ENCODE measurements around the gene ETNK2. TPM values are rescaled to one million over a fixed set of nuclear protein-coding genes. Genes with fewer than 3 reads are reported as not detected.
A peak's percentile ranks its signal among the peaks of the same experiment; 100 is the strongest.

Gene ETNK2
- total RNA-seq, 1 donor from 2014 or later: 10.0 TPM

DNA sequence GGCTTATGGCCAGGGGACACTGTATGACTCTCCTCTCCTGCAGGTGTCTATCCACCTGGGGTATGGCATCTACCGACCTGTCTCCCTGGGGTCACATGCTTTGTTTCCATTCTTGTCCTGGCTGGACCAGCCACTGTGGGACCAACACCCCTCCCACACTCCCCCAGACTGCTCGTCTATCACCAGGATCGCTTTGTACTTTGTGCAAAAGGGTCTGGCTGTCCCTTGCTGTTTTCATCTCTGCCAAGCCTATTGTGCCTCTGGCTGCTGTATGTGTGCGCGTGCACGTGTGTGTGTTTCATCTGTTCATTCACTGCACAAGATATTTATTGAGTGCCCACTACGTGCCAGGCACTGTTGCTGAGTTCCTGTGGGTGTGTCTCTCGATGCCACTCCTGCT is 25.5 kb downstream of the ETNK2 start:
- H3K27ac Mint-ChIP-seq: peak overlapping the region; percentile 5
- peaks cover 46% of the 10 kb centered on the region for H3K4me1 Mint-ChIP-seq (ENCODE audit: unreplicated experiment)
- DNase-seq (ENCODE audit: extremely low spot score, unreplicated experiment): no peak
- no peaks in the 10 kb centered on the region for H3K9me3 Mint-ChIP-seq
- H3K36me3 Mint-ChIP-seq: peaks cover 18% of the 10 kb centered on the region
- H3K4me3 Mint-ChIP-seq: no peak overlapping the region
- H3K27me3 Mint-ChIP-seq: no peaks in the 10 kb centered on the region
- TF ChIP-seq, protein P1, sequence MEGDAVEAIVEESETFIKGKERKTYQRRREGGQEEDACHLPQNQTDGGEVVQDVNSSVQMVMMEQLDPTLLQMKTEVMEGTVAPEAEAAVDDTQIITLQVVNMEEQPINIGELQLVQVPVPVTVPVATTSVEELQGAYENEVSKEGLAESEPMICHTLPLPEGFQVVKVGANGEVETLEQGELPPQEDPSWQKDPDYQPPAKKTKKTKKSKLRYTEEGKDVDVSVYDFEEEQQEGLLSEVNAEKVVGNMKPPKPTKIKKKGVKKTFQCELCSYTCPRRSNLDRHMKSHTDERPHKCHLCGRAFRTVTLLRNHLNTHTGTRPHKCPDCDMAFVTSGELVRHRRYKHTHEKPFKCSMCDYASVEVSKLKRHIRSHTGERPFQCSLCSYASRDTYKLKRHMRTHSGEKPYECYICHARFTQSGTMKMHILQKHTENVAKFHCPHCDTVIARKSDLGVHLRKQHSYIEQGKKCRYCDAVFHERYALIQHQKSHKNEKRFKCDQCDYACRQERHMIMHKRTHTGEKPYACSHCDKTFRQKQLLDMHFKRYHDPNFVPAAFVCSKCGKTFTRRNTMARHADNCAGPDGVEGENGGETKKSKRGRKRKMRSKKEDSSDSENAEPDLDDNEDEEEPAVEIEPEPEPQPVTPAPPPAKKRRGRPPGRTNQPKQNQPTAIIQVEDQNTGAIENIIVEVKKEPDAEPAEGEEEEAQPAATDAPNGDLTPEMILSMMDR (conservative IDR thresholded peaks at IDR 0.05): no peak

DNA sequence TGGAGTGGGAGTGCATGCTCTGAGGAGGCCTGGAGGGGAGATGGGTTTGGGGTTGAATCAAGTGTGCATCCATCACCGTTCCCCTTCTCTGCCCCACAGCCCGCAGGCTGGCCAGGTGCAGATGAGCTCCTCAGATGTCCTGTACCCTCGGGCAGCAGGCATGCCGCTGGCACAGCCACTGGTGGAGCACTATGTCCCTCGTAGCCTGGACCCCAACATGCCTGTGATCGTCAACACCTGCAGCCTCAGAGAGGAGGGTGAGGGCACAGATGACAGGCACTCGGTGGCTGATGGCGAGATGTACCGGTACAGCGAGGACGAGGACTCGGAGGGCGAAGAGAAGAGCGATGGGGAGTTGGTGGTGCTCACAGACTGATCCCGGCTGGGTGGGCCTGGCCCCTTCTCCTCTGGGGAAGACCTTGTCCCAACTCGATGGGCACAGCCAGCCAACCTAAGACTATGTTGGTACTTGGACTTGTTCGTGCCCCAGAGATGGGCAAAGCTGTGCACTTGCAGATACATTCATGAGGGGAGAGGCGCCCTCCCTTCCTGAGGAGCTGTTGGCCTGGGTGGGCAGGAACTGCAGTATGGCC is 26.0 kb downstream of the ETNK2 start:
- peaks cover 45% of the 10 kb centered on the region for H3K4me1 Mint-ChIP-seq (ENCODE audit: unreplicated experiment)
- no peak for DNase-seq (ENCODE audit: extremely low spot score, unreplicated experiment)
- no peaks in the 10 kb centered on the region for H3K27me3 Mint-ChIP-seq
- H3K27ac Mint-ChIP-seq: peak overlapping the region; percentile 55
- no peaks in the 10 kb centered on the region for H3K9me3 Mint-ChIP-seq
- no peak overlapping the region for H3K4me3 Mint-ChIP-seq
- H3K36me3 Mint-ChIP-seq: peaks cover 18% of the 10 kb centered on the region
- TF ChIP-seq, protein P1 (conservative IDR thresholded peaks at IDR 0.05): no peak

DNA sequence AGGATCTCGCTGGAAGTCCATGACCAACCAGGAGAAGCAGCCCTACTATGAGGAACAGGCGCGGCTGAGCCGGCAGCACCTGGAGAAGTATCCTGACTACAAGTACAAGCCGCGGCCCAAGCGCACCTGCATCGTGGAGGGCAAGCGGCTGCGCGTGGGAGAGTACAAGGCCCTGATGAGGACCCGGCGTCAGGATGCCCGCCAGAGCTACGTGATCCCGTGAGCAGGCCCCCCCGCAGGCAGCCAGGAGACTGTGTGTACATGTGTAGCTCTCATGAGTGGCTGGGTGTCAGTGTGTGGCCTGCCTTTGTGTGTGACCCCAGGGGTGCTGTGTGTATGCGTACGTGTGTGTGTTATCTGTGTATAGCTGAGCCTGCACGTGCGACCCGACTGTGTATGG is 27.2 kb downstream of the ETNK2 start:
- TF ChIP-seq, protein P1 (conservative IDR thresholded peaks at IDR 0.05): no peak
- Mint-ChIP-seq H3K27ac (peak overlapping the region; percentile 74), H3K36me3 (peaks cover 18% of the 10 kb centered on the region), H3K27me3 (no peaks in the 10 kb centered on the region), H3K4me1 (ENCODE audit: unreplicated experiment) (peaks cover 40% of the 10 kb centered on the region), H3K9me3 (no peaks in the 10 kb centered on the region), H3K4me3 (no peak overlapping the region)
- no peak for DNase-seq (ENCODE audit: extremely low spot score, unreplicated experiment)

DNA sequence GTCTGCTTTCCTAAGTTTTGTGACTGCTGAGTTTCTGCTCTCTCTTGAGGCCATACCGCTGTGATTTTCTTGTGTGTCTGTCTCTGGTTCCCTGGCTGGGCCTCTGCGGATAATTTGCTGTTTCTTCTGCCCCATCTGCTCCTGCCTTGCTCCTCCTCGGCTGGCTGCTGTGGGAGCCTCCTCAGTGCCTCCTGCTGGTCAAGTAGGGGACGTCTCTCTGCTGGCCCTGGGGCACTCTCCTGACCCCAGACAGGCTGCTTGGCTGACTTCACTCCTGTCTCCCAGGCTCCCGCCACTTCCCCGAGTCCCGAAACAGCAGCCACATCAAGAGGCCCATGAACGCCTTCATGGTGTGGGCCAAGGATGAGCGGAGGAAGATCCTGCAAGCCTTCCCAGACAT is 28.5 kb downstream of the ETNK2 start:
- H3K9me3 Mint-ChIP-seq: no peaks in the 10 kb centered on the region
- H3K27ac Mint-ChIP-seq: peak overlapping the region; percentile 39
- TF ChIP-seq, protein P1 (conservative IDR thresholded peaks at IDR 0.05): peak; percentile 65
- no peaks in the 10 kb centered on the region for H3K27me3 Mint-ChIP-seq
- DNase-seq (ENCODE audit: extremely low spot score, unreplicated experiment): no peak
- H3K36me3 Mint-ChIP-seq: peaks cover 22% of the 10 kb centered on the region
- peaks cover 29% of the 10 kb centered on the region for H3K4me1 Mint-ChIP-seq (ENCODE audit: unreplicated experiment)
- H3K4me3 Mint-ChIP-seq: no peak overlapping the region

DNA sequence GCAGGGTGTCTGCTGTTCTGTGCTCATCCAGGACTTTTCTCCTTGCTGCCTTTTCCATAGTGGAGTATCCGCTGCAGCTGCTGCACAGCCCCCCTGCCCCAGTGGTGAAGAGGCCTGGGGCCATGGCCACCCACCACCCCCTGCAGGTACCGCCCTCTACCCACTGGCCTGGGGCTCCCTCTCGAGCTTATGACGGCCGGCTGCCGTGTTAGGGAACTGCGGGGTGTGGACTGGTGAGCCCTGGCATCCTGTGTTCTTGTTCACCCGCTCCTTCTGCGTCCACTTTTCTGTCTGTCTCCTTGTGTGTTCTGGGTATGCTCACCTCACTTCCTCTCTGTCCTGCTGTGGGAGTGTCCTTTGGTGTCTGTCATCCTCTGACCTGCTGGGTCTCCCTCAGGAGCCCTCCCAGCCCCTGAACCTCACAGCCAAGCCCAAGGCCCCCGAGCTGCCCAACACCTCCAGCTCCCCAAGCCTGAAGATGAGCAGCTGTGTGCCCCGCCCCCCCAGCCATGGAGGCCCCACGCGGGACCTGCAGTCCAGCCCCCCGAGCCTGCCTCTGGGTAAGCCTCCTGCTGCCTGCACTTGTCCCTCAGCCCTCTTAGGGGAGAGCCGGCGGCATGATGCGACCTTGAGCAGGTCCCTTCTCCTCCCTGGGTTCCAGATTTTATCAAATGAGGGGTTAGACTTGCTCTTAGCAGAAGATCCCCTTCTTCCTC is 29.8 kb downstream of the ETNK2 start:
- H3K4me3 Mint-ChIP-seq: no peak overlapping the region
- TF ChIP-seq, protein P1 (conservative IDR thresholded peaks at IDR 0.05): no peak
- peaks cover 22% of the 10 kb centered on the region for H3K36me3 Mint-ChIP-seq
- peaks cover 17% of the 10 kb centered on the region for H3K4me1 Mint-ChIP-seq (ENCODE audit: unreplicated experiment)
- no peaks in the 10 kb centered on the region for H3K9me3 Mint-ChIP-seq
- H3K27ac Mint-ChIP-seq: no peak overlapping the region
- no peak for DNase-seq (ENCODE audit: extremely low spot score, unreplicated experiment)
- H3K27me3 Mint-ChIP-seq: no peaks in the 10 kb centered on the region
